WI38 (cell line): ENCODE measurements around the gene ST8SIA2.

ENCODE experiments used
- H3K4me3 ChIP-seq: 2 replicates; pipeline ENCODE4 v1.5.1; 2011; ENCODE audit warnings: low read depth, mild to moderate bottlenecking, control low read depth, low read length
- TF ChIP-seq, protein P1 (sequence below): IDR thresholded peaks from 2 replicates; pipeline ENCODE4 v1.5.1; 2012; ENCODE audit warnings: low read depth, mild to moderate bottlenecking, control low read depth, low read length

The ST8SIA2 gene

DNA sequence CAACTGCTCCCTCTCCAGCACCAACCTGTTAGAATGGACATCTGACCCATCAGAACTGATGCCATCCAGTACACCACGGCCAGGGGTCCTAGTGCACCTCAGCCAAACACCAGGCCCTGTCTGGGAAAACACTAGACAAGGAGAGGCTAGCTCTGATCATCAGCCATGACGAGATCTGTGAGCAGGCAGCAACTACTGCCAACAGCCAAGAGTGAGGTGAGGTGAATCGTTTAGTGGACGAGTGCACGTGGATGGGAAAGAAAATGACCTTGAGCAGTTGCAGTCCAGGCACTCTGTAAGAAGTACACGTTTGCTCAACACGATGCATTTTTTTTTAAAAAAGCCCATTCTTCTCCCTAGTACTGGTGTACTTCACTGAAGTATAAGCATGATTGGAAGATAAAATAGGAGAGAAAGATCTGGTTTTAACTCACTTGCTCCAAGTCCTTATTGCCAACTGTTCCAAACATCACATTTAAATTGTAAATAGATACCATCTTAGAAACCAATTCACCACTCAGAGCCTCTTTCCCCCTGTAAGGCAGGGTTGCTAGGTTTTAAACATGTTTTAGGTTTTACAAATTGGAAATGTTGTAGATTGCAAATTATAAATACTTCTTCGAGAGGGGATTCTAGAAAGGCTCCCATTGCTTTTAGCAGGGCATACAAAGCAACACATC, 5.7 kb downstream of the ST8SIA2 start:
- H3K4me3 ChIP-seq: no peak overlapping the region
- TF ChIP-seq, protein P1, sequence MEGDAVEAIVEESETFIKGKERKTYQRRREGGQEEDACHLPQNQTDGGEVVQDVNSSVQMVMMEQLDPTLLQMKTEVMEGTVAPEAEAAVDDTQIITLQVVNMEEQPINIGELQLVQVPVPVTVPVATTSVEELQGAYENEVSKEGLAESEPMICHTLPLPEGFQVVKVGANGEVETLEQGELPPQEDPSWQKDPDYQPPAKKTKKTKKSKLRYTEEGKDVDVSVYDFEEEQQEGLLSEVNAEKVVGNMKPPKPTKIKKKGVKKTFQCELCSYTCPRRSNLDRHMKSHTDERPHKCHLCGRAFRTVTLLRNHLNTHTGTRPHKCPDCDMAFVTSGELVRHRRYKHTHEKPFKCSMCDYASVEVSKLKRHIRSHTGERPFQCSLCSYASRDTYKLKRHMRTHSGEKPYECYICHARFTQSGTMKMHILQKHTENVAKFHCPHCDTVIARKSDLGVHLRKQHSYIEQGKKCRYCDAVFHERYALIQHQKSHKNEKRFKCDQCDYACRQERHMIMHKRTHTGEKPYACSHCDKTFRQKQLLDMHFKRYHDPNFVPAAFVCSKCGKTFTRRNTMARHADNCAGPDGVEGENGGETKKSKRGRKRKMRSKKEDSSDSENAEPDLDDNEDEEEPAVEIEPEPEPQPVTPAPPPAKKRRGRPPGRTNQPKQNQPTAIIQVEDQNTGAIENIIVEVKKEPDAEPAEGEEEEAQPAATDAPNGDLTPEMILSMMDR: no peak

DNA sequence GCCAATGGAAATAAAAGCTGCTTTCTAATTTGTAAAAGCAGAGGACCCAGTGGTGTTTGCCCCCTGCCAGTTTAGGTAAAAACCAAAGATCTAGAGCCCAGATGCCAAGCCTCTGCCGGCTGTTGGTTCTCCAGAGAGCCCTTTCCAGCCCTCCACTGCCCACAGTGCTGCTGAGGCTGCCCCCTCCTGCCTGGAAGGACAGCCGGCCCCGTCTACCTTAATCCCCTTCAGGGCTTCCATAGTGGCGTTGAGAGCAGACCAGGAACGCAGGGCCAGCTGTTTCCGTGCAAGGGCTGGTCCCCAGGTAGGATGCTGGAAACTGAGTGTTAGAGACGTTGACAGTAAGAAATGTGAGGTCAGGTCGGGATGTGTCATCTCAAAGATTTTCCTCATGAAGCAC, 6.9 kb downstream of the ST8SIA2 start:
- no peak overlapping the region for H3K4me3 ChIP-seq
- TF ChIP-seq, protein P1: no peak

DNA sequence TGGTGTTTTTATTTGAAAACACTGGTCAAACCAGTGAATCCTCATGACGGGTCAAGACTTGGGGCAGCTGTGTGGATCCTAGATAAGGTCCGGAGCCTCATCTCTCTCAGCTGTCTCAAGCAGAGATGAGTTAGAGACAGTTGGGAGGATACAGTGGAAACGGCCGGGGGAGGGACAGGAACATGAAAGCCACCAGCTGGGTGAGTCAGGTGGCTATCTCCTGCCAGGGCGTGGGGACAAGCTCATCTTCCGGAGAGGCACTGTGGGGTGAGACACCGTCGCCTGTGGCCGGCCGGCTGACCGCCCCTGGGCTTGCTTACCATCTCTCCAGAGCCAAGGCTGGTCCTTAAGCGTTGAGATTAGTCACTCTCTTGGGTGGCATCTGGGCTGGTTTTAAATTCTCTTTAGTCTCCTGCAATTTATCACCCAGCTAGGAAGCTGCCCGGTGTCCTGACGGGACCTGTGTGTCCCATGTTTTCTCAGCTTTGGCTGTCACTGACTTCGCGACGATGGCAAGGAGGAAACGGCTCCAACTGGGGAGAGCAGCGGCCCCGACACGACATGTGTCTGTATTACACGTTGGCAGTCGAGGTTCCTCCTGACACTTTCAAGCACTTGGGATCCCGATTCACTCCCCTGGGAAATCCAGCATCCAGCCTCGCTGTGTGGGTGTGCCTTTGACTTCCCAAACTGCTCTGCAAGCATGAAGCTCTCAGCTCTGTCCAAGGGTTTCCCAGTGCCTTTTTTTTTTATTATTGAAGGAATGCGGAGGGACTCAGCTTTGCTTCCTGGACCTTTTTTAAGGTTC, 7.5 kb downstream of the ST8SIA2 start:
- TF ChIP-seq, protein P1: no peak
- H3K4me3 ChIP-seq: no peak overlapping the region

DNA sequence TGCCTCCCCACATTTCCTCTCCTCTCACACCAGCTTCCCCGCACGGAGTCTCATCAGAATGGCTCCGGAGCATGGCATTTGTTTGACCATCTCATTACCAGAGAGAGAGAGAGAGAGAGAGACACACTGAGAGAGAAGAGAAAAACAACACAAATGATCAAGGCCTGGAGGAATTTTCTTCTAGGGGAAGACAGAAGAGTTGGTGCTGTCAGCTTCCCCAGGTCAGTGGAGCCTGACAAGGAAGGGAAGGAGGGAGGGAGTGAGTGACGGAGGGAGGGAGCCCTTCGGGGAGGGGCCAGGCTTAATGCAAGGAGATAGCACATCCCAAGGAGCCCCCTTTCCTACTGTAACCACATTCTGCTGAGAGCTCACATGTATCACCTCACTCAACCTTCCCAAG, 9.1 kb downstream of the ST8SIA2 start:
- no peak overlapping the region for H3K4me3 ChIP-seq
- TF ChIP-seq, protein P1: no peak

DNA sequence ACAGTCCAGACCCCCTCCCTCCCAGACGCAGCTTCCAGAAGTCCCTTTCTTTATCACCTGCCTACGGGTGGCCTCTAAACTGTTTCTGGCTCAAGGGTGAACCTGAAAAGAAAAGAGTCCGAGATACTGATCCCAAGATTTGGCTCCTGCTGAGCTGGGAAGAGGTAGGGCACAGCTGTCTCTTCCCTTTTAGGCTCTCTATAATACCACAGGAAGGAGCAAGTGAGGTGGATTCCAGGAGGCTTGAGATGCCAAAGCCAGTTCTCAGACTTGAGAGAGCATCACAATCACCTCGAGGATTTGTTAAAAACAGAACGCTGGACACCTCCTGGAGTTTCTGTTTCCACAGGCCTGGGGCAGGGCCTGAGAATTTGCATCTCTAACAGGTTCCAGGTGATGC, 12.3 kb downstream of the ST8SIA2 start:
- H3K4me3 ChIP-seq: no peak overlapping the region
- TF ChIP-seq, protein P1: no peak

DNA sequence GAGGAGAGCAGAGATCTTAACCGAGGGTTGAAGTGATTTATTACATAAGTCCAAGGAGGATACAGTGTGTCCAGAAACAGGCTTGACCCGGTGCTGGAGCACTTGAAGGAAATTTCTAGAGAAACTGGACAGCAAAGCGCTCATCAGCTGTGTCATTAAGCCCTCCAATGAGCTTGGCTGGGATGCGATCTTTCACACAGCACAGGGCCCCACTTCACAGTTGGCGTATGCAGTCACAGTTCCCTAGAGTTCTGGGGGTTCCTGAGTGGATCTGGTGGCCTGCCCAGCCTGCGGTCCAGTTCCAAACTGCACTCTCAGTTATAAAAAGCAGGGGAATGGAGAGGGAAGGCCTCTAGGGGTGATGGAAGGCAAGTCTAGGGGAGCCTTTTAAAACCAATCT, 13.6 kb downstream of the ST8SIA2 start:
- no peak overlapping the region for H3K4me3 ChIP-seq
- TF ChIP-seq, protein P1: no peak

DNA sequence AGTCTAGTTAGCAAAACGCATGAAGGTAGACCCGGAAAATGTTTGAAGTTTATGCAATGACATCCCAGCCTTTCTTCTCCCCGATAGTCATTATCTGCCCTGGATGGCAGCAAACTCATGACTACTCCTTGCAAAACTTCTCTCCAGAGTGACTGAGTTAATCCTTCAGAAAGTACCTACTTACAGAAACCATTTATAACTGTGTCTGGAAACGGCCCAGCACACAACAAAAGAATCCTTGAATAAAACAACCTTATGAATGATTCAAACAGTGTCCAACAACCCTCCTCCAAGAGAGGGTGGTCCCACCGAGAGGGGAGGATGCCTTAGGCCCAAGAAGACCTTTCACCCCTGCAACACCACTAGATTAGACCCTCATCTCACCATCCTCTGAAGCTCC, 14.2 kb downstream of the ST8SIA2 start:
- no peak overlapping the region for H3K4me3 ChIP-seq
- TF ChIP-seq, protein P1: no peak
